ENCODE data around the gene UNC5C.

- TF ChIP-seq POLR2A (IDR thresholded peaks at IDR 0.05), result no peak
- no peak for TF ChIP-seq CTCF (IDR thresholded peaks at IDR 0.05)
These were observed 282.7 kb downstream of the UNC5C start for GRCh38 chr4:95265814-95266740.

All from uterus (tissue), 2 donors.